Hepatocyte (in vitro differentiated cells): ENCODE results near the gene ZMPSTE24.

Experiments
- CTCF ChIP-seq: fragments of 200-600 bp; sonication (generic); IDR thresholded peaks from 2 replicates; pipeline ENCODE4 v1.5.1; 2016; ENCODE audit warnings: antibody characterized with exemption, mild to moderate bottlenecking; ENCODE audit not compliant: poor library complexity
- EZH2 ChIP-seq: fragments of 200-600 bp; sonication (generic); IDR thresholded peaks from 2 replicates; pipeline ENCODE4 v1.6.1; 2016; ENCODE audit warnings: antibody characterized with exemption, mild to moderate bottlenecking, borderline replicate concordance
- EZH2phosphoT487 ChIP-seq: fragments of 200-600 bp; sonication (generic); IDR thresholded peaks from one replicate; pipeline ENCODE4 v1.6.1; 2018; ENCODE audit warnings: antibody characterized with exemption, mild to moderate bottlenecking, low read depth, moderate library complexity; ENCODE audit not compliant: unreplicated experiment, severe bottlenecking

GRCh38 chr1:40291293-40291692, 33.3 kb downstream of the ZMPSTE24 start:
- TF ChIP-seq CTCF (no peak), EZH2 (no peak), EZH2phosphoT487 (no peak)
